Loucy (cell line): ENCODE measurements around the gene IFT80.
"Not testable (repeated sequence)": the region's sequence is repeated elsewhere in the genome, so short reads cannot be mapped to it uniquely, and the experiment has no call there.

Experiments used
- H2AFZ ChIP-seq: fragments of 200-600 bp; sonication (generic); 2 replicates; pipeline ENCODE4 v1.6.0; 2016; ENCODE audit warnings: antibody characterized with exemption, mild to moderate bottlenecking, low read length, moderate library complexity
- H3F3A ChIP-seq: fragments of 200-600 bp; 2 replicates; pipeline ENCODE4 v1.6.0; 2016; ENCODE audit warnings: antibody characterized with exemption, low read depth, mild to moderate bottlenecking
- H3K27me3 ChIP-seq: fragments of 200-600 bp; sonication (generic); 2 replicates; pipeline ENCODE4 v1.6.1; 2014; ENCODE audit warnings: low read length, mild to moderate bottlenecking; ENCODE audit not compliant: insufficient read depth, poor library complexity, severe bottlenecking
- H3K36me3 ChIP-seq: fragments of 200-600 bp; sonication (generic); 2 replicates; pipeline ENCODE4 v1.6.1; 2016; ENCODE audit warnings: low read length; ENCODE audit not compliant: insufficient read depth
- H3K4me1 ChIP-seq: fragments of 200-600 bp; sonication (generic); 2 replicates; pipeline ENCODE4 v1.5.1; 2014; ENCODE audit warnings: low read length, mild to moderate bottlenecking; ENCODE audit not compliant: insufficient read depth, poor library complexity, severe bottlenecking
- H3K4me2 ChIP-seq: fragments of 200-600 bp; sonication (generic); 2 replicates; pipeline ENCODE4 v1.6.0; 2014; ENCODE audit warnings: antibody characterized with exemption, low read length, low read depth, mild to moderate bottlenecking; ENCODE audit not compliant: poor library complexity, severe bottlenecking
- H3K4me3 ChIP-seq: fragments of 200-600 bp; sonication (generic); 2 replicates; pipeline ENCODE4 v1.5.1; 2014; ENCODE audit warnings: low read length, mild to moderate bottlenecking, mixed read lengths; ENCODE audit not compliant: poor library complexity, severe bottlenecking
- H3K79me2 ChIP-seq: fragments of 200-600 bp; sonication (generic); 2 replicates; pipeline ENCODE4 v1.6.1; 2014; ENCODE audit warnings: low read length; ENCODE audit not compliant: insufficient read depth
- H3K9ac ChIP-seq: fragments of 200-600 bp; sonication (generic); 2 replicates; pipeline ENCODE4 v1.6.0; 2014; ENCODE audit warnings: mild to moderate bottlenecking, low read depth, low read length, moderate library complexity; ENCODE audit not compliant: poor library complexity, severe bottlenecking
- H3K9me2 ChIP-seq: fragments of 200-600 bp; sonication (generic); replicated peaks from 2 replicates; pipeline ENCODE4 v1.6.1; 2016; ENCODE audit warnings: low read depth, low read length, mixed read lengths
- H3K9me3 ChIP-seq: fragments of 200-600 bp; sonication (generic); 2 replicates; pipeline ENCODE4 v1.6.1; 2014; ENCODE audit warnings: mild to moderate bottlenecking, antibody characterized with exemption, low read length, low read depth; ENCODE audit not compliant: insufficient read depth
- H4K20me1 ChIP-seq: fragments of 200-600 bp; sonication (generic); 2 replicates; pipeline ENCODE4 v1.6.0; 2014; ENCODE audit warnings: antibody characterized with exemption, low read length, mild to moderate bottlenecking; ENCODE audit not compliant: insufficient read depth, poor library complexity, severe bottlenecking
- EZH2phosphoT487 ChIP-seq: fragments of 200-600 bp; IDR thresholded peaks from 2 replicates; pipeline ENCODE4 v1.6.1; 2018; ENCODE audit warnings: antibody characterized with exemption, mild to moderate bottlenecking, moderate library complexity, borderline replicate concordance
- TF ChIP-seq, protein P1 (sequence below): fragments of 200-600 bp; sonication (generic); conservative IDR thresholded peaks from 2 replicates; pipeline ENCODE4 v1.5.1; 2014; ENCODE audit warnings: mild to moderate bottlenecking, antibody characterized with exemption, low read length

The IFT80 gene

DNA sequence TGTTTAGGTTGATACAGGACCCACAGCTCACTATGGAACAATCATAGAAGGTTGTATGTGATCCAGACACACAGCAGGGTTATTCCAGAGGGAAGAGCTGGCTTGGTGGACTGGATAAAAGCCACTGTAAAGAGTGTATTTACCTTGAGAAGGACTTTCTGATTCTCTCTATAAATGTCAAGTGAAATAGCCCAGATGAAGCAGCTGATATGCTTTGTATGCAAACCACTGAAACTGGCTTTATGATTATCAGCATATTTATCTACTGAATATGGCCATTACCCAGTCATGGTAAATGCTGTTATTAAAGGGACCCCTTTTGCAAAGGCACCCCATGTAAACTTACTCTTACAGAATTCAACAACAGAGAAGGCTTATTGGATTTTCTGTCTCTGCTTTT, 145.7 kb downstream of the IFT80 start:
- H3K9ac ChIP-seq = no peak overlapping the region
- H3K79me2 ChIP-seq = no peaks in the 10 kb centered on the region
- H3K9me2 ChIP-seq = no peaks in the 10 kb centered on the region
- H3K27me3 ChIP-seq = no peaks in the 10 kb centered on the region
- no peaks in the 10 kb centered on the region for H3K4me1 ChIP-seq
- H3F3A ChIP-seq = no peaks in the 10 kb centered on the region
- TF ChIP-seq EZH2phosphoT487 = no peak
- H3K4me2 ChIP-seq = no peak overlapping the region
- H3K36me3 ChIP-seq = no peaks in the 10 kb centered on the region
- H2AFZ ChIP-seq = no peak overlapping the region
- no peaks in the 10 kb centered on the region for H4K20me1 ChIP-seq
- no peaks in the 10 kb centered on the region for H3K9me3 ChIP-seq
- H3K4me3 ChIP-seq = no peak overlapping the region

DNA sequence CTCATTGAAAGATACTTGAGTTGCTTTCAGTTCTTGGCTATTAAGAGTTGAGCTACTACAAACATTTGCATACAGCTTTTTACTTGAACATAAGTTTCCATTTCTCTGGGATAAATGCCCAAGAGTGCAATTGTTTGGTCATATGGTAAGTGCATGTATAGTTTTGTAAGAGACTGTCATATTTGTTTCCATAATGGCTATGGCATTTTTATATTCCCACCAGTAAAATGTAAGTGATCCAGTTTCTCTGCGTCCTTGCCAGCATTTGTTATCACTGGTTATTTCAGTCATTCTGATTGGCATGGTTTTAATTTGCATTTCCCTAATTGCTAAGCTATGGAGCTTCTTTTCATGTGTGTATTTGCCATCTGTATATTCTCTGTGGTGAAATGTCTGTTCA, 151.3 kb downstream of the IFT80 start:
- no peak for TF ChIP-seq EZH2phosphoT487
- TF ChIP-seq, protein P1, sequence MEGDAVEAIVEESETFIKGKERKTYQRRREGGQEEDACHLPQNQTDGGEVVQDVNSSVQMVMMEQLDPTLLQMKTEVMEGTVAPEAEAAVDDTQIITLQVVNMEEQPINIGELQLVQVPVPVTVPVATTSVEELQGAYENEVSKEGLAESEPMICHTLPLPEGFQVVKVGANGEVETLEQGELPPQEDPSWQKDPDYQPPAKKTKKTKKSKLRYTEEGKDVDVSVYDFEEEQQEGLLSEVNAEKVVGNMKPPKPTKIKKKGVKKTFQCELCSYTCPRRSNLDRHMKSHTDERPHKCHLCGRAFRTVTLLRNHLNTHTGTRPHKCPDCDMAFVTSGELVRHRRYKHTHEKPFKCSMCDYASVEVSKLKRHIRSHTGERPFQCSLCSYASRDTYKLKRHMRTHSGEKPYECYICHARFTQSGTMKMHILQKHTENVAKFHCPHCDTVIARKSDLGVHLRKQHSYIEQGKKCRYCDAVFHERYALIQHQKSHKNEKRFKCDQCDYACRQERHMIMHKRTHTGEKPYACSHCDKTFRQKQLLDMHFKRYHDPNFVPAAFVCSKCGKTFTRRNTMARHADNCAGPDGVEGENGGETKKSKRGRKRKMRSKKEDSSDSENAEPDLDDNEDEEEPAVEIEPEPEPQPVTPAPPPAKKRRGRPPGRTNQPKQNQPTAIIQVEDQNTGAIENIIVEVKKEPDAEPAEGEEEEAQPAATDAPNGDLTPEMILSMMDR = no peak
- Histone ChIP-seq H3K36me3 (no peaks in the 10 kb centered on the region), H3F3A (no peaks in the 10 kb centered on the region), H3K9ac (no peak overlapping the region), H3K9me2 (no peaks in the 10 kb centered on the region), H3K4me1 (no peaks in the 10 kb centered on the region), H4K20me1 (no peaks in the 10 kb centered on the region), H3K4me3 (no peak overlapping the region), H3K4me2 (no peak overlapping the region), H3K79me2 (no peaks in the 10 kb centered on the region), H3K9me3 (no peaks in the 10 kb centered on the region), H3K27me3 (no peaks in the 10 kb centered on the region), H2AFZ (no peak overlapping the region)

DNA sequence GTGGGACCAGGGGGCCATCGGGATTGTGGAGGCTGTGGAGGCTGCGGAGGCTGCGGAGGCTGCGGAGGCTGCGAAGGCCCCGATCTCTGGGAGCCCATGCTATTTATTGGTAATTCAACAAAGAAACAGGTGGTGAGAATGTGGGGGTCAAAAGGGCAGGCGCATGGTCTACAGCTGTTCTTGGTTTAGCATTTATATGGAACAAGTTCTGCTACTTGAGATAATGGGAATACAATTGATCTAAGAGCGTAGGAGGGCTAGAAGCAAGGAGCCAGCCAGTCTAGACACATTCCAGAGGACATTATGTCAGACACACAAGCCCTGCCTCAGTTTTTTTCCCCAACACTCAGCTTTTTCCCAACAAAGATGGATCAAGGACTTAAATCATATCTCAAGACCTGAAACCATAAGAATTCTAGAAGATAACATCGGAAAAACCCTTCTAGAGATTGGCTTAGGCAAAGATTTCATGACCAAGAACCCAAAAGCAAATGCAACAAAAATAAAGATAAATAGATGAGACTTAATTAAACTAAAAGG, 153.7 kb downstream of the IFT80 start:
- Histone ChIP-seq H3K36me3 (no peaks in the 10 kb centered on the region), H3K9me2 (no peaks in the 10 kb centered on the region), H3K4me1 (no peaks in the 10 kb centered on the region), H3K4me3 (no peak overlapping the region), H3K9me3 (no peaks in the 10 kb centered on the region), H3K27me3 (no peaks in the 10 kb centered on the region), H3F3A (no peaks in the 10 kb centered on the region), H3K79me2 (no peaks in the 10 kb centered on the region), H2AFZ (no peak overlapping the region), H4K20me1 (no peaks in the 10 kb centered on the region), H3K9ac (no peak overlapping the region), H3K4me2 (no peak overlapping the region)
- no peak for TF ChIP-seq EZH2phosphoT487
- TF ChIP-seq, protein P1 = no peak

DNA sequence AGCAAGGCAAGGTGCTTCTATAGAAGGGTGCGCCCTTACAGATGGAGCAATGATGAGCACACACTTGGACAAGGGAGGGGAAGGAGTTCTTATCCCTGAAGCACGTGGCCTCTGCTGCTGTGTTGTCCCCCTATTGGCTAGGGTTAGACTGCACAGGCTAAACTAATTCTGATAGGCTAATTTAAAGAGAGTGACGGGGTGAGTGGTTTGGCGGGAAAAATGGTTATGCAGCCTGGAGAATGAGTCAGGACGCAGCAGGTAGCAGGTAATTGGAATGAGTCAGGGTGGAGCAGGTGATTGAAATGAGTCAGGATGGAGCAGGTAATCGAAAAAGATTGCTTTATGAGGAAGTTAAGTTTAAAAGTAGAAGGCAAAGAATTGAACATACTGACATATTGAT, 158.3 kb downstream of the IFT80 start:
- not testable (repeated sequence) for H3K9me2 ChIP-seq, H3K27me3 ChIP-seq, H3F3A ChIP-seq, H3K79me2 ChIP-seq, H3K36me3 ChIP-seq, H3K9ac ChIP-seq, H4K20me1 ChIP-seq, H3K4me3 ChIP-seq, H2AFZ ChIP-seq, H3K9me3 ChIP-seq, H3K4me2 ChIP-seq, H3K4me1 ChIP-seq
